ENCODE measurements around the gene WDR55.
"Not testable (repeated sequence)": the region's sequence is repeated elsewhere in the genome, so short reads cannot be mapped to it uniquely, and the experiment has no call there.

The WDR55 gene

DNA sequence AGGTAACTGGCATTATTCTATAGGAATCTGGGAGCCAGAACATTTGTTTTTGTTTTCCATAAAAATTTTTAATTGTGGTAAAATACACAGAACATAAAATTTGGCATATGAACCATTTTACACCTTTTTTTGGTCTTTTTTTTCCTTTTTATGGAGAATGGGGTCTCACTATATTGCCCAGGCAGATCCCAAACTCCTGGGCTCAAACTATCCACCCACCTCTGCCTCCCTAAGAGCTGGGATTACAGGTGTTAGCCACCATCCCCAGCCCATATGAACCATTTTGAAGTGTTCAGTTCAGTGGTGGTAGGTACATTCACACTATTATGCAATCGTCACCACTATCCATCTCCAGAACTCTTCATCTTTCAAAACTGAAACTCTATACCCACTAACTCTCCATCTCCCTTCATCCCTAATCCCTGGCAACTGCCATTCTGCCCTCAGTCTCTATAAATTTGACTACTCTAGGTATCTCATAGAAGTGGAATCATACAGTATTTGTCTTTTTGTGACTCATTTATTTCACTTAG lies 48.9 kb downstream of the WDR55 start:
- no peak for DNase-seq

- not testable (repeated sequence) for DNase-seq
Measured at GRCh38 chr5:140716238-140716637, 51.5 kb downstream of the WDR55 start.

DNA sequence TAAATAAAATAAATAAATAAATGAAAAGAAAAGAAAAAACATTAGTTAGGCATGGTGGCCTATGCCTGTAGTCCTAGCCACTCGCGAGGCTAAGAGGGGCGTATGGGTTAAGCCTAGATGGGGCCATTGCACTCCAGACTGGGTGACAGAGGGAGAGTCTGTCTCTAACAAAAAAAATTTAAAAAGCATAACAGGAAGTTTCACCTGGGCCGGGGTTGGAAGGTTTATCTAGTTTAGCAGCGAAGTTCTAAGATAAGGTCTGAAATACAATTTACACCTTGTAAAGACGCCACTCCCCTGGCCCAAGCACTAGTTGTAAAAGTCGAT lies 53.5 kb downstream of the WDR55 start:
- no peak for DNase-seq

- not testable (repeated sequence) for DNase-seq
Measured at GRCh38 chr5:140720738-140721137, 56.0 kb downstream of the WDR55 start.

- not testable (repeated sequence) for DNase-seq
Measured at GRCh38 chr5:140721395-140721794, 56.7 kb downstream of the WDR55 start.
